K562 (cell line): ENCODE measurements around the gene IL36RN. TPM values are rescaled to one million over a fixed set of nuclear protein-coding genes. Genes with fewer than 3 reads are reported as not detected.

Experiments used
- ATAC-seq: fragments of 200-7000 bp; cut with Tn5 transposase; 3 replicates; pipeline ENCODE4 v1.9.1; 2020; ENCODE audit warnings: moderate library complexity
- BruUV-seq: library from RNA; stranded (reverse); fragments of 400-500 nt; replicated peaks from 2 replicates; lab custom pipeline; 2021; lab: Mats Ljungman, UMichigan
- CTCF ChIA-PET: fragments of 300-600 bp; formaldehyde crosslinking; extraction: SDS; loops from one replicate; lab custom pipeline; 2021; ENCODE audit warnings: low intra/inter-chr PET ratio; lab: Yijun Ruan, JAX
- POLR2A ChIA-PET: fragments of 300-600, 350-650 bp; sonication (Branson Sonifier 250); formaldehyde crosslinking; extraction: SDS; loops from one replicate; lab custom pipeline; 2021; ENCODE audit warnings: antibody characterized with exemption, inconsistent platforms; lab: Yijun Ruan, JAX
- DNase-seq, 4 experiments: peaks; one replicate each; pipeline versions ENCODE4 v3.0.0 to v3.0.0-alpha.2; 2011 to 2018; ENCODE audit warnings: low spot score in 3 of 4, mixed read lengths in 3 of 4; ENCODE audit errors: extremely low read depth in 1 of 4
- FAIRE-seq: peaks from 2 replicates; lab custom pipeline; 2011; peaks lifted over from hg19 to GRCh38; lab: Jason Lieb, UNC
- H2AFZ ChIP-seq: 2 replicates; pipeline ENCODE4 v1.6.0; 2011; ENCODE audit warnings: low read depth, low read length, control low read depth, inconsistent platforms
- H3K27ac ChIP-seq: fragments of 200-600 bp; 3 replicates; pipeline ENCODE4 v1.8.0; 2011; ENCODE audit warnings: low read depth, mild to moderate bottlenecking, control low read depth, inconsistent platforms, low read length, moderate library complexity, mixed read lengths; ENCODE audit errors: extremely low read depth
- H3K27me3 ChIP-seq, 2 experiments: fragments of 300-600 bp in 1 of 2; 2 replicates in 1 of 2; 3 replicates in 1 of 2; pipeline versions ENCODE4 v1.6.0 to v1.8.0; 2011; ENCODE audit warnings: inconsistent platforms in 2 of 2, low read length in 2 of 2, mild to moderate bottlenecking in 1 of 2, mixed read lengths in 1 of 2, moderate library complexity in 1 of 2; ENCODE audit not compliant: control insufficient read depth in 2 of 2, insufficient read depth in 2 of 2
- H3K36me3 ChIP-seq: fragments of 300-600 bp; 3 replicates; pipeline ENCODE4 v1.8.0; 2011; ENCODE audit warnings: mild to moderate bottlenecking, low read length, inconsistent platforms; ENCODE audit not compliant: control insufficient read depth, insufficient read depth
- H3K4me1 ChIP-seq, 2 experiments: fragments of 200-600 bp in 1 of 2; replicated peaks in 1 of 2; 2 replicates in 1 of 2; 3 replicates in 1 of 2; pipeline versions ENCODE4 v1.5.1 to v1.8.0; 2011; ENCODE audit warnings: inconsistent platforms in 2 of 2, low read length in 2 of 2, mild to moderate bottlenecking in 1 of 2, mixed read lengths in 1 of 2, moderate library complexity in 1 of 2; ENCODE audit not compliant: control insufficient read depth in 2 of 2, insufficient read depth in 2 of 2
- H3K4me2 ChIP-seq: 2 replicates; pipeline ENCODE4 v1.6.1; 2011; ENCODE audit warnings: low read length, control low read depth, inconsistent platforms, mixed read lengths; ENCODE audit not compliant: insufficient read depth
- H3K4me3 ChIP-seq: fragments of 200-600 bp; sonication (generic), shearing (Covaris generic); 2 replicates; pipeline ENCODE4 v1.5.1; 2016; ENCODE audit warnings: control low read depth, inconsistent platforms
- H3K79me2 ChIP-seq: fragments of 200-600 bp; 3 replicates; pipeline ENCODE4 v1.8.0; 2011; ENCODE audit warnings: low read length, inconsistent platforms; ENCODE audit not compliant: control insufficient read depth, insufficient read depth
- H3K9ac ChIP-seq, 2 experiments: 2 replicates each; pipeline versions ENCODE4 v1.6.0 to v1.6.1; 2011; ENCODE audit warnings: low read depth in 2 of 2, low read length in 2 of 2, control low read depth in 1 of 2, inconsistent platforms in 1 of 2, mild to moderate bottlenecking in 1 of 2, mixed read lengths in 1 of 2; ENCODE audit not compliant: insufficient read depth in 1 of 2
- H3K9me1 ChIP-seq: one replicate; pipeline ENCODE4 v1.6.0; 2011; ENCODE audit warnings: inconsistent platforms, mild to moderate bottlenecking, low read length, moderate library complexity; ENCODE audit not compliant: control insufficient read depth, insufficient read depth
- H3K9me3 ChIP-seq: replicated peaks from 2 replicates; pipeline ENCODE4 v1.5.1; 2011; ENCODE audit warnings: low read depth, low read length, inconsistent platforms; ENCODE audit not compliant: control insufficient read depth, insufficient read depth
- H4K20me1 ChIP-seq: replicated peaks from 2 replicates; pipeline ENCODE4 v1.6.1; 2011; ENCODE audit warnings: low read length, inconsistent platforms, mixed read lengths; ENCODE audit not compliant: control insufficient read depth, insufficient read depth
- AFF1 ChIP-seq, 2 experiments: fragments of 450-650 bp; IDR thresholded peaks; 2 replicates each; pipeline ENCODE4 v1.6.1; 2018; ENCODE audit warnings: mild to moderate bottlenecking in 2 of 2, low read depth in 1 of 2; ENCODE audit not compliant: partially characterized antibody in 2 of 2
- FOXJ2 ChIP-seq: fragments of 200-800 bp; sonication (Bioruptor generic); IDR thresholded peaks from 2 replicates; pipeline ENCODE4 v1.6.1; 2016; ENCODE audit warnings: missing genetic modification characterization, missing compliant biosample characterization
- RREB1 ChIP-seq: fragments of 250-450 bp; sonication (Bioruptor Pico); IDR thresholded peaks from 2 replicates; pipeline ENCODE4 v1.4.0; 2020
- TBP ChIP-seq: optimal IDR thresholded peaks from 2 replicates; pipeline ENCODE3; 2011; ENCODE audit warnings: low read depth, low read length, improper control_type of control experiment
- TRIM24 ChIP-seq, 2 experiments: fragments of 450-650 bp; IDR thresholded peaks; 2 replicates each; pipeline ENCODE4 v1.6.1; 2016
- XRCC3 ChIP-seq: fragments of 450-650 bp; IDR thresholded peaks from 2 replicates; pipeline ENCODE4 v1.6.1; 2017; ENCODE audit warnings: mild to moderate bottlenecking, moderate library complexity
- ZNF512 ChIP-seq: IDR thresholded peaks from 2 replicates; pipeline ENCODE4 v1.6.1; 2016; ENCODE audit warnings: missing genetic modification characterization, missing compliant biosample characterization
- WGBS: fragments of 100-300 bp; shearing (Covaris generic); methylation state at CpG from one replicate; pipeline ENCODE4 v1.1.6; 2016; ENCODE audit warnings: low coverage, mixed read lengths; ENCODE audit not compliant: insufficient coverage; ENCODE audit errors: missing lambda C conversion rate; 5-methylcytosine and 5-hydroxymethylcytosine counted together
- in situ Hi-C: fragments of 300-500 bp; cut with MboI; formaldehyde crosslinking; loops from 4 replicates; pipeline ENCODE4 v1.15.0; 2018; ENCODE audit warnings: inconsistent platforms, mixed read lengths
- intact Hi-C: fragments of 100-400 bp; cut with micrococcal nuclease; formaldehyde crosslinking; loops from 2 replicates; pipeline ENCODE4 v1.14.2; 2022
- polyA plus RNA-seq, 8 experiments: library from polyadenylated mRNA; depleted of rRNA in 4 of 8; stranded (reverse) in 5 of 8; unstranded in 3 of 8; fragments of >200 nt; fragmentation: Nextera tagmentation in 2 of 8; fragmentation: Illumina TruSeq in 1 of 8; extraction: Ambion mirVana in 2 of 8; extraction: Trizol in 1 of 8; gene quantifications; 2 replicates each; pipeline versions ENCODE4 v1.2.1 to v1.2.3, GENCODE V29; 2011 to 2014; ENCODE audit warnings: inconsistent platforms in 1 of 8, missing spikeins in 1 of 8
- total RNA-seq, 7 experiments: library from RNA; depleted of rRNA in 6 of 7; stranded (reverse); fragments of >200 nt in 6 of 7; fragmentation: Illumina TruSeq in 2 of 7; extraction: Trizol in 2 of 7; gene quantifications; 2 replicates each; pipeline versions ENCODE4 v1.2.1 to v1.2.3, GENCODE V29; 2011 to 2021; ENCODE audit warnings: low replicate concordance in 1 of 7

IL36RN gene
- total and polyA plus RNA-seq, 9 of the 15 experiments (the other 6 are each of a cell fraction or from before 2014, with no cell fraction given), result not detected

GRCh38 chr2:113014067-113014466 lies 44.9 kb upstream of the IL36RN start:
- DNase-seq (no peak), ATAC-seq (no peak), FAIRE-seq (no peak)
- Histone ChIP-seq H3K9me3 (peaks cover 3% of the 10 kb centered on the region; the same call in 1 of the 2 replicates), H2AFZ (peak overlapping the region; percentile 70), H3K27ac (peak overlapping the region; percentile 81; the same call in 2 of the 3 replicates), H3K36me3 (no peaks in the 10 kb centered on the region), H4K20me1 (no peaks in the 10 kb centered on the region), H3K4me2 (no peak overlapping the region), H3K4me3 (no peak overlapping the region), H3K4me1 (peaks cover 4 to 19% of the 10 kb centered on the region in 2 experiments), H3K27me3 (no peaks in the 10 kb centered on the region), H3K79me2 (no peaks in the 10 kb centered on the region), H3K9ac (no peak overlapping the region), H3K9me1 (no peaks in the 10 kb centered on the region)
- in situ Hi-C loops, result no loop called here
- intact Hi-C loops, result no loop called here
- ChIA-PET CTCF (no interaction called here), POLR2A (no interaction called here)
- TF ChIP-seq TRIM24 (IDR thresholded peaks at IDR 0.05) (peak in 1 of 2 experiments; percentile 19; a peak in 1 of 4 replicates), FOXJ2 (tag) (no peak), RREB1 (no peak), TBP (no peak), XRCC3 (no peak), AFF1 (IDR thresholded peaks at IDR 0.05; ENCODE audit: low read depth in 1 of 2, partially characterized antibody in 2 of 2) (peak in 1 of 2 experiments; percentile 94), ZNF512 (tag) (peak; percentile 66)
- BruUV-seq, result no TSS peak
- WGBS, result 97% methylated on average over 2 of the region's 2 CpGs
